Osteoblast (primary cell): ENCODE measurements around the gene NOVA1. TPM values are rescaled to one million over a fixed set of nuclear protein-coding genes. Genes with fewer than 3 reads are reported as not detected.

Experiments
- DNase-seq: peaks from one replicate; pipeline ENCODE4 v3.0.0; 2011; ENCODE audit warnings: low spot score, mixed read lengths; ENCODE audit not compliant: insufficient read length; ENCODE audit errors: missing footprints
- H2AFZ ChIP-seq: 2 replicates; pipeline ENCODE4 v1.6.0; 2011; ENCODE audit warnings: mild to moderate bottlenecking, low read length
- H3K27ac ChIP-seq: 2 replicates; pipeline ENCODE4 v1.5.1; 2011; ENCODE audit warnings: mild to moderate bottlenecking, low read depth, low read length, moderate library complexity
- H3K27me3 ChIP-seq: 2 replicates; pipeline ENCODE4 v1.6.0; 2012; ENCODE audit warnings: mild to moderate bottlenecking, control low read depth, inconsistent platforms, low read length, moderate library complexity; ENCODE audit not compliant: insufficient read depth
- H3K36me3 ChIP-seq: 2 replicates; pipeline ENCODE4 v1.5.1; 2011; ENCODE audit warnings: mild to moderate bottlenecking, low read length, control low read depth, moderate library complexity; ENCODE audit not compliant: insufficient read depth
- H3K4me1 ChIP-seq: 2 replicates; pipeline ENCODE4 v1.5.1; 2011; ENCODE audit warnings: mild to moderate bottlenecking, low read length, control low read depth, moderate library complexity; ENCODE audit not compliant: insufficient read depth
- H3K4me2 ChIP-seq: 2 replicates; pipeline ENCODE4 v1.6.0; 2011; ENCODE audit warnings: mild to moderate bottlenecking, low read length; ENCODE audit not compliant: insufficient read depth
- H3K4me3 ChIP-seq: fragments of 200-600 bp; sonication (generic); 3 replicates; pipeline ENCODE4 v1.5.1; 2012; ENCODE audit warnings: mild to moderate bottlenecking, low read length, inconsistent platforms; ENCODE audit not compliant: insufficient read depth
- H3K79me2 ChIP-seq: 2 replicates; pipeline ENCODE4 v1.6.0; 2012; ENCODE audit warnings: mild to moderate bottlenecking, low read length, control low read depth, inconsistent platforms; ENCODE audit not compliant: insufficient read depth
- H3K9me3 ChIP-seq: 2 replicates; pipeline ENCODE4 v1.5.1; 2011; ENCODE audit warnings: low read depth, low read length, control low read depth
- H4K20me1 ChIP-seq: 2 replicates; pipeline ENCODE4 v1.6.0; 2012; ENCODE audit warnings: mild to moderate bottlenecking, low read length, control low read depth; ENCODE audit not compliant: insufficient read depth
- CTCF ChIP-seq: IDR thresholded peaks from 2 replicates; pipeline ENCODE4 v1.5.1; 2011; ENCODE audit warnings: mild to moderate bottlenecking, low read depth, low read length, moderate library complexity; ENCODE audit errors: extremely low read depth
- total RNA-seq: library from RNA; depleted of rRNA; stranded (reverse); fragments of >200 nt; gene quantifications from 2 replicates; pipeline ENCODE4 v1.2.3, GENCODE V29; 2012

Gene NOVA1
- total RNA-seq, 1 donor: 0.36 TPM

- Histone ChIP-seq H3K79me2 (no peaks in the 10 kb centered on the region), H3K27me3 (no peaks in the 10 kb centered on the region), H2AFZ (no peak overlapping the region), H4K20me1 (no peaks in the 10 kb centered on the region), H3K36me3 (no peaks in the 10 kb centered on the region), H3K4me2 (no peak overlapping the region), H3K27ac (no peak overlapping the region), H3K4me3 (no peak overlapping the region), H3K9me3 (peaks cover 2% of the 10 kb centered on the region), H3K4me1 (no peaks in the 10 kb centered on the region)
- TF ChIP-seq CTCF: no peak
- no peak for DNase-seq
These were observed 183.7 kb downstream of the NOVA1 start for GRCh38 chr14:26414103-26414502.

- Histone ChIP-seq H3K36me3 (no peaks in the 10 kb centered on the region), H3K4me2 (no peak overlapping the region), H3K4me1 (no peaks in the 10 kb centered on the region), H3K9me3 (peaks cover 2% of the 10 kb centered on the region), H3K27ac (no peak overlapping the region), H3K79me2 (no peaks in the 10 kb centered on the region), H4K20me1 (no peaks in the 10 kb centered on the region), H2AFZ (no peak overlapping the region), H3K27me3 (no peaks in the 10 kb centered on the region), H3K4me3 (no peak overlapping the region)
- no peak for TF ChIP-seq CTCF
- no peak for DNase-seq
These were observed 185.4 kb downstream of the NOVA1 start for GRCh38 chr14:26412421-26412820.

GRCh38 chr14:26410189-26410685 is 187.6 kb downstream of the NOVA1 start:
- no peaks in the 10 kb centered on the region for H3K36me3 ChIP-seq
- no peaks in the 10 kb centered on the region for H3K4me1 ChIP-seq
- H4K20me1 ChIP-seq: no peaks in the 10 kb centered on the region
- H3K79me2 ChIP-seq: no peaks in the 10 kb centered on the region
- peaks cover 2% of the 10 kb centered on the region for H3K9me3 ChIP-seq
- no peaks in the 10 kb centered on the region for H3K27me3 ChIP-seq
- H3K4me2 ChIP-seq: no peak overlapping the region
- DNase-seq: no peak
- H3K4me3 ChIP-seq: no peak overlapping the region
- no peak for TF ChIP-seq CTCF
- H3K27ac ChIP-seq: no peak overlapping the region
- no peak overlapping the region for H2AFZ ChIP-seq

GRCh38 chr14:26404927-26405326 is 192.9 kb downstream of the NOVA1 start:
- Histone ChIP-seq H3K4me2 (no peak overlapping the region), H3K79me2 (no peaks in the 10 kb centered on the region), H2AFZ (no peak overlapping the region), H3K27ac (no peak overlapping the region), H3K9me3 (peaks cover 5% of the 10 kb centered on the region), H3K4me1 (no peaks in the 10 kb centered on the region), H3K36me3 (no peaks in the 10 kb centered on the region), H3K4me3 (no peak overlapping the region), H4K20me1 (no peaks in the 10 kb centered on the region), H3K27me3 (no peaks in the 10 kb centered on the region)
- no peak for TF ChIP-seq CTCF
- no peak for DNase-seq
